Upper lobe of left lung (tissue), 4 donors: ENCODE results near the gene ZFHX2.

Experiments
- POLR2A ChIP-seq, 4 donors: fragments of 450-650 bp; IDR thresholded peaks; one replicate each; pipeline ENCODE4 v1.5.1; 2016 to 2017; ENCODE audit warnings: antibody characterized with exemption in 4 of 4, mild to moderate bottlenecking in 2 of 4
- TF ChIP-seq, protein P1 (sequence below), 6 experiments: fragments of 450-650 bp in 4 of 6; fragments of 200-600 bp in 2 of 6; sonication (generic) in 2 of 6; IDR thresholded peaks; one replicate each; pipeline ENCODE4 v1.5.1; 2016 to 2019; ENCODE audit warnings: antibody characterized with exemption in 6 of 6

DNA sequence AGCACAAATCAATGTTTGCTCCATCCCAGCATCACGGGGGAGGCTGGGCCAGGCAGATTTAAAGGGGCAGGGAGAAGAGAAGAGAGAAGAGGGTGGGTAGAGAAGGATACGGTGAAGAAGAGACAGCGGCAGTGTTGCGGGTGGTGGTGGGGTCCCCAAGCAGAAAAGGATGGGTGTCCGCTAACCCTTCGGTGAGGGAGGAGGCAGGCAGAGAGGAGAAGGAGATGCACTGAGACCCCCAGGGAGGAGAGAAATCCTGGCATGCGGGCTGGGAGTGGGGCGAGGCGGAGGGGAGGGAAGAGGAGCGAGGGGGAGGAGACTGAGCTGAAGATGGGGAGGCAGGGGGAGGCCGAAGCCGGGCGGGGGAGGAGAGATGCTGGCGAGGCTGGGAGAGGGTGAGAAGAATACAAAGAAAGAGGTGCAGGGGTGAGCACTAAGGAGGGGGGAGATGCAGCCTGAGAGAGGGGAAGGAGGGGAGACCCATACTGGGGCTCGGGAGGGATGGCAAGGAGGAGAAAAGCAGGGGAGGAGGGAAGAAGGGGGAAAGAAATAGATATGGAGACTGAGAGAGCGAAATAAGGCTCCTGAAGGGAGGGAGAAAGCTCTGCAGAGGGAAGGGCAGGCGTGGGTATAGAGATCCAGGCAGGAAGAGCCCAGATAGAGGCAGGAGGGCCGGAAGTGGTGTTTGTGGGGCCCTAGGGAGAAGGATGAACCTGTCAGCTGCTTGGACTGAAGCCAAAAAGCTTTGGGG lies 27.2 kb upstream of the ZFHX2 start, which contains the start of gene JPH4:
- TF ChIP-seq, protein P1, sequence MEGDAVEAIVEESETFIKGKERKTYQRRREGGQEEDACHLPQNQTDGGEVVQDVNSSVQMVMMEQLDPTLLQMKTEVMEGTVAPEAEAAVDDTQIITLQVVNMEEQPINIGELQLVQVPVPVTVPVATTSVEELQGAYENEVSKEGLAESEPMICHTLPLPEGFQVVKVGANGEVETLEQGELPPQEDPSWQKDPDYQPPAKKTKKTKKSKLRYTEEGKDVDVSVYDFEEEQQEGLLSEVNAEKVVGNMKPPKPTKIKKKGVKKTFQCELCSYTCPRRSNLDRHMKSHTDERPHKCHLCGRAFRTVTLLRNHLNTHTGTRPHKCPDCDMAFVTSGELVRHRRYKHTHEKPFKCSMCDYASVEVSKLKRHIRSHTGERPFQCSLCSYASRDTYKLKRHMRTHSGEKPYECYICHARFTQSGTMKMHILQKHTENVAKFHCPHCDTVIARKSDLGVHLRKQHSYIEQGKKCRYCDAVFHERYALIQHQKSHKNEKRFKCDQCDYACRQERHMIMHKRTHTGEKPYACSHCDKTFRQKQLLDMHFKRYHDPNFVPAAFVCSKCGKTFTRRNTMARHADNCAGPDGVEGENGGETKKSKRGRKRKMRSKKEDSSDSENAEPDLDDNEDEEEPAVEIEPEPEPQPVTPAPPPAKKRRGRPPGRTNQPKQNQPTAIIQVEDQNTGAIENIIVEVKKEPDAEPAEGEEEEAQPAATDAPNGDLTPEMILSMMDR (IDR thresholded peaks at IDR 0.05): no peak
- no peak for TF ChIP-seq POLR2A (IDR thresholded peaks at IDR 0.05)
